ENCODE measurements around the gene SPP2. TPM values are rescaled to one million over a fixed set of nuclear protein-coding genes. Genes with fewer than 3 reads are reported as not detected.

SPP2 gene
- total RNA-seq, 1 experiment from 2014 or later, result not detected

DNA sequence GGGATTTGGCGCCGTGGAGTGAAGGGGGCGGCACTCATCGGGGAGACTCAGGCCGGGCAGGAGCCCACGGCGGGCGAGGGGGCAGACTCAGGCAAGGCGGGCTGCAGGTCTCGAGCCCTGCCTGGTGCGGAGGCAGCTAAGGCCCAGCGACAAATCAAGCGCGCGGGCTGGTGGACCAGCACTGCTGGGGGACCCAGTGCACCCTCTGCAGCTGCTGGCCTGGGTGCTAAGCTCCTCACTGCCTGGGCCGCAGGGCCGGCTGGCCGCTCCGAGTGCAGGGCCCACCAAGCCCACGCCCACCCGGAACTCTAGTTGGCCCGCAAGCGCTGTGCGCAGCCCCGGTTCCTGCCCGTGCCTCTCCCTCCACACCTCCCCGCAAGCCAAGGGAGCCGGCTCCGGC lies 26.2 kb upstream of the SPP2 start:
- Mint-ChIP-seq H3K4me1 (ENCODE audit: insufficient read depth, unreplicated experiment) (no peaks in the 10 kb centered on the region), H3K36me3 (ENCODE audit: insufficient read depth, unreplicated experiment) (no peaks in the 10 kb centered on the region), H3K9me3 (ENCODE audit: unreplicated experiment) (no peaks in the 10 kb centered on the region), H3K27me3 (ENCODE audit: insufficient read depth, unreplicated experiment) (peaks cover 23% of the 10 kb centered on the region), H3K4me3 (ENCODE audit: unreplicated experiment) (no peak overlapping the region), H3K27ac (ENCODE audit: low read depth, unreplicated experiment) (no peak overlapping the region)
- POLR2A ChIA-PET, result no interaction called here
- intact Hi-C loops (cut with micrococcal nuclease), result no loop called here
- no TSS peak for BruUV-seq (replicated peaks)
- TF ChIP-seq, protein P1, sequence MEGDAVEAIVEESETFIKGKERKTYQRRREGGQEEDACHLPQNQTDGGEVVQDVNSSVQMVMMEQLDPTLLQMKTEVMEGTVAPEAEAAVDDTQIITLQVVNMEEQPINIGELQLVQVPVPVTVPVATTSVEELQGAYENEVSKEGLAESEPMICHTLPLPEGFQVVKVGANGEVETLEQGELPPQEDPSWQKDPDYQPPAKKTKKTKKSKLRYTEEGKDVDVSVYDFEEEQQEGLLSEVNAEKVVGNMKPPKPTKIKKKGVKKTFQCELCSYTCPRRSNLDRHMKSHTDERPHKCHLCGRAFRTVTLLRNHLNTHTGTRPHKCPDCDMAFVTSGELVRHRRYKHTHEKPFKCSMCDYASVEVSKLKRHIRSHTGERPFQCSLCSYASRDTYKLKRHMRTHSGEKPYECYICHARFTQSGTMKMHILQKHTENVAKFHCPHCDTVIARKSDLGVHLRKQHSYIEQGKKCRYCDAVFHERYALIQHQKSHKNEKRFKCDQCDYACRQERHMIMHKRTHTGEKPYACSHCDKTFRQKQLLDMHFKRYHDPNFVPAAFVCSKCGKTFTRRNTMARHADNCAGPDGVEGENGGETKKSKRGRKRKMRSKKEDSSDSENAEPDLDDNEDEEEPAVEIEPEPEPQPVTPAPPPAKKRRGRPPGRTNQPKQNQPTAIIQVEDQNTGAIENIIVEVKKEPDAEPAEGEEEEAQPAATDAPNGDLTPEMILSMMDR (IDR thresholded peaks at IDR 0.05; ENCODE audit: unreplicated experiment), result no peak
- no peak for DNase-seq (ENCODE audit: unreplicated experiment)
- CTCF ChIA-PET, result no interaction called here

DNA sequence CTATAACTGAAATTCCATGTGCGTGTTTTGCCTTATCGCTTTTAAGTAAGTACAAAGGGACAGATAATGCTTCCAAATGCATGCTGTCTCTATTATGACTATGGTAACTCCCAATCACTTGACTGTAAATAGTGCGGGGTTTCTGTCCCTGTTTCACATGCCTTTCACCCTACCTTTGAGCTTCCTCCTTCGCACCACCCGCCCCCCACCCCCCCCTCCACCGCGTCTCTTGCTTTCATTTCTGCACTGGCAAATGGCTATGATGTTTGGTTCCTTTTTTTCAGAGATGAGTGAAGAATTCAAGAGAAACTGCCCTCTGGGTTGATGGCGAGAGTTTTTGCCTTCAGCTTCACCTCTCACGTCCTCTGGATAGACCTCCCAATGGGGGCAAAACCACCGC lies 25.0 kb upstream of the SPP2 start:
- Mint-ChIP-seq H3K4me3 (ENCODE audit: unreplicated experiment) (no peak overlapping the region), H3K27ac (ENCODE audit: low read depth, unreplicated experiment) (no peak overlapping the region), H3K9me3 (ENCODE audit: unreplicated experiment) (no peaks in the 10 kb centered on the region), H3K27me3 (ENCODE audit: insufficient read depth, unreplicated experiment) (peaks cover 23% of the 10 kb centered on the region), H3K4me1 (ENCODE audit: insufficient read depth, unreplicated experiment) (no peaks in the 10 kb centered on the region), H3K36me3 (ENCODE audit: insufficient read depth, unreplicated experiment) (no peaks in the 10 kb centered on the region)
- POLR2A ChIA-PET, result interaction anchor here (0.7 kb wide), 1 partner anchor 65 kb away, joined by 3 read pairs; no protein-coding TSS in a partner anchor
- CTCF ChIA-PET, result interaction anchor here (0.6 kb wide), 5 partner anchors 16 to 523 kb away, joined by 3 to 6 read pairs (median 5); no protein-coding TSS in a partner anchor
- no TSS peak for BruUV-seq (replicated peaks)
- TF ChIP-seq, protein P1 (IDR thresholded peaks at IDR 0.05; ENCODE audit: unreplicated experiment), result no peak
- no peak for DNase-seq (ENCODE audit: unreplicated experiment)
- intact Hi-C loops (cut with micrococcal nuclease), result no loop called here

DNA sequence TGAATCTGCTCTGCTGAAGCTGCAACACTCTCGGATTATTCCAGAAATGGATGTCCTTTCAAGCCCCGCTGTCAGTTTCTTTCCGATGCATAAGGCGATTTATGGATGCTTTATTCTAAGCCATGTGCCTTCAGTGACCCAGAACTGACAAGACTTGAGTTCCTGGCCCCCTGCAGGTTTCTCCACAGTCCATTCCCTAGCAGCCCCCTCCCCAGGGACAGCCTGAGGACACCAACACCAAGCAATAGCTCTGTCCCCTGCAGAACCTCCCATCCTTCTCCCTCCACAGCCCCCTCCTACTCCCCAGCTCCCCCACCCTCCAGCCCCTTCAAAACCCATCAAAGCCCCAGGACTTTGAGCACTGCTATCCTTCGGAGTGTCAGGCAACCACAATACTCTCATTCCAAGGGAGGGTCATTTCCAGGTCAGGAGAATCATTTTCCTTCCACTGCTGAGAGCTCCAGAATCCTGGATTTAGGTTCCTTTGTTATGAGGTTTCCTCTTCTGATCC lies 24.6 kb upstream of the SPP2 start:
- ChIA-PET CTCF (interaction anchor here (0.6 kb wide), 1 partner anchor 21 kb away, joined by 3 read pairs; no protein-coding TSS in a partner anchor), POLR2A (no interaction called here)
- intact Hi-C loops (cut with micrococcal nuclease), result no loop called here
- no peak for DNase-seq (ENCODE audit: unreplicated experiment)
- BruUV-seq (replicated peaks), result no TSS peak
- Mint-ChIP-seq H3K27me3 (ENCODE audit: insufficient read depth, unreplicated experiment) (peaks cover 23% of the 10 kb centered on the region), H3K27ac (ENCODE audit: low read depth, unreplicated experiment) (no peak overlapping the region), H3K4me3 (ENCODE audit: unreplicated experiment) (no peak overlapping the region), H3K4me1 (ENCODE audit: insufficient read depth, unreplicated experiment) (no peaks in the 10 kb centered on the region), H3K36me3 (ENCODE audit: insufficient read depth, unreplicated experiment) (no peaks in the 10 kb centered on the region), H3K9me3 (ENCODE audit: unreplicated experiment) (no peaks in the 10 kb centered on the region)
- TF ChIP-seq, protein P1 (IDR thresholded peaks at IDR 0.05; ENCODE audit: unreplicated experiment), result no peak

DNA sequence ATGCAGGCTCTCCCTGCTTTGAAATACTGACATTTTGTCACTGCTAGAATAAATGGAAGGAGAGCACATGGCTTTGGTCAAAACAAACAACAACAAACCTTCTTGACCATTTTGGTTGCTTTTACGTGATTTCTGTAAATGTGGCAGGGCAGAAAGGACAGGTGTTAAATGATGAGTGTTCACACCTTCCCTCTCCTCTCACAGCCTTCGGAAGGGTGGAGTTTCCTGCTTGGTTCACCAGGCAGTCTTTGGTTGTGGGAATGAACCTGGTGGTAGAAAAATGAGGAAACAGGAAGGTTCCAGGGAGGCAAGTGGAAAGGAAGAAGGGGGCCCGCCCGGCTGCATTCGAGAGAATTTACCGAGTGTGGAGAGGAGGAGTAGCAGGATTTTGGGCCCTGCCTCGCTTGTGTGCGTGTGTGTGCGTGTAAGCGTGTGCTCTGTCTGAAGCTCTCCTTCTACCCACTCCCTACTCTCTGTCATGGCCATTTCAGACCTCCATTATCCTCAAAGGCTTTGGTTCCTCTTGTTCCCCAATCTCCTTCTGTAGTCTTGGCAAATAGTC lies 23.7 kb upstream of the SPP2 start:
- Mint-ChIP-seq H3K27me3 (ENCODE audit: insufficient read depth, unreplicated experiment) (peaks cover 23% of the 10 kb centered on the region), H3K4me1 (ENCODE audit: insufficient read depth, unreplicated experiment) (no peaks in the 10 kb centered on the region), H3K9me3 (ENCODE audit: unreplicated experiment) (no peaks in the 10 kb centered on the region), H3K4me3 (ENCODE audit: unreplicated experiment) (no peak overlapping the region), H3K36me3 (ENCODE audit: insufficient read depth, unreplicated experiment) (no peaks in the 10 kb centered on the region), H3K27ac (ENCODE audit: low read depth, unreplicated experiment) (no peak overlapping the region)
- ChIA-PET POLR2A (no interaction called here), CTCF (no interaction called here)
- intact Hi-C loops (cut with micrococcal nuclease), result no loop called here
- TF ChIP-seq, protein P1 (IDR thresholded peaks at IDR 0.05; ENCODE audit: unreplicated experiment), result no peak
- BruUV-seq (replicated peaks), result no TSS peak
- DNase-seq (ENCODE audit: unreplicated experiment), result no peak

Data from MCF 10A (cell line).